Calu3 (cell line): ENCODE data around the gene ERO1A. TPM values are rescaled to one million over a fixed set of nuclear protein-coding genes. Genes with fewer than 3 reads are reported as not detected.

Source experiments
- BruUV-seq: library from RNA; stranded (reverse); fragments of 400-500 nt; replicated peaks from 2 replicates; lab custom pipeline; 2021; lab: Mats Ljungman, UMichigan
- CTCF ChIA-PET: fragments of 300-600 bp; sonication (Branson Sonifier 250); formaldehyde crosslinking; loops from one replicate; lab custom pipeline; 2022; ENCODE audit warnings: antibody characterized with exemption; lab: Charles Lee
- DNase-seq: peaks from one replicate; pipeline ENCODE4 v3.0.0; 2022
- H3K27ac Mint-ChIP-seq: one replicate; pipeline ENCODE4 v1.8.0; 2022; ENCODE audit warnings: mixed read lengths; ENCODE audit not compliant: unreplicated experiment
- H3K27me3 Mint-ChIP-seq: one replicate; pipeline ENCODE4 v1.8.0; 2022; ENCODE audit warnings: mixed read lengths; ENCODE audit not compliant: unreplicated experiment
- H3K36me3 Mint-ChIP-seq: one replicate; pipeline ENCODE4 v1.8.0; 2022; ENCODE audit warnings: mild to moderate bottlenecking, moderate library complexity, mixed read lengths; ENCODE audit not compliant: insufficient read depth, unreplicated experiment
- H3K4me1 Mint-ChIP-seq: one replicate; pipeline ENCODE4 v1.8.0; 2022; ENCODE audit warnings: mild to moderate bottlenecking, low read depth, mixed read lengths; ENCODE audit not compliant: unreplicated experiment
- H3K4me3 Mint-ChIP-seq: one replicate; pipeline ENCODE4 v1.8.0; 2022; ENCODE audit warnings: mild to moderate bottlenecking, low read depth, moderate library complexity, mixed read lengths; ENCODE audit not compliant: unreplicated experiment
- H3K9me3 Mint-ChIP-seq: one replicate; pipeline ENCODE4 v1.8.0; 2022; ENCODE audit warnings: low read depth, mixed read lengths; ENCODE audit not compliant: unreplicated experiment
- CTCF ChIP-seq: fragments of 200-600 bp; IDR thresholded peaks from one replicate; pipeline ENCODE4 v1.8.0; 2022; ENCODE audit warnings: antibody characterized with exemption; ENCODE audit not compliant: unreplicated experiment
- intact Hi-C: fragments of 100-400 bp; cut with micrococcal nuclease; formaldehyde crosslinking; loops from one replicate; pipeline ENCODE4 v1.10.0; 2022; ENCODE audit not compliant: unreplicated experiment
- total RNA-seq: library from RNA; stranded (reverse); gene quantifications from 2 replicates; pipeline ENCODE4 v1.2.3, GENCODE V29; 2022

The ERO1A gene
- total RNA-seq, 1 experiment from 2014 or later: 129 TPM

GRCh38 chr14:52690983-52691760 is 4.2 kb downstream of the ERO1A start:
- Mint-ChIP-seq H3K9me3 (no peaks in the 10 kb centered on the region), H3K4me3 (peak overlapping the region; percentile 90), H3K36me3 (peaks cover 32% of the 10 kb centered on the region), H3K27me3 (no peaks in the 10 kb centered on the region), H3K27ac (no peak overlapping the region), H3K4me1 (peaks cover 56% of the 10 kb centered on the region)
- no TSS peak for BruUV-seq
- TF ChIP-seq CTCF: no peak
- intact Hi-C loops: loop anchor here (5.0 kb wide), 1 partner anchor 39 kb away; no protein-coding TSS in a partner anchor
- DNase-seq: no peak
- CTCF ChIA-PET: no interaction called here

- no peaks in the 10 kb centered on the region for H3K27me3 Mint-ChIP-seq
- H3K4me1 Mint-ChIP-seq: peaks cover 48% of the 10 kb centered on the region
- no peak overlapping the region for H3K27ac Mint-ChIP-seq
- no TSS peak for BruUV-seq
- no peaks in the 10 kb centered on the region for H3K9me3 Mint-ChIP-seq
- H3K36me3 Mint-ChIP-seq: peaks cover 1% of the 10 kb centered on the region
- no peak for TF ChIP-seq CTCF
- CTCF ChIA-PET: no interaction called here
- intact Hi-C loops: no loop called here
- DNase-seq: no peak
- H3K4me3 Mint-ChIP-seq: no peak overlapping the region
Measured at GRCh38 chr14:52686176-52686575, 9.2 kb downstream of the ERO1A start.

GRCh38 chr14:52683985-52684520 is 11.3 kb downstream of the ERO1A start:
- H3K27ac Mint-ChIP-seq: no peak overlapping the region

GRCh38 chr14:52678591-52678990 is 16.8 kb downstream of the ERO1A start:
- intact Hi-C loops: no loop called here
- CTCF ChIA-PET: no interaction called here
- no peak overlapping the region for H3K4me3 Mint-ChIP-seq
- no peaks in the 10 kb centered on the region for H3K4me1 Mint-ChIP-seq
- DNase-seq: no peak
- H3K27me3 Mint-ChIP-seq: no peaks in the 10 kb centered on the region
- no TSS peak for BruUV-seq
- no peak overlapping the region for H3K27ac Mint-ChIP-seq
- peak; percentile 14 for TF ChIP-seq CTCF
- H3K9me3 Mint-ChIP-seq: no peaks in the 10 kb centered on the region
- peaks cover 14% of the 10 kb centered on the region for H3K36me3 Mint-ChIP-seq

More at GRCh38 chr14:52683985-52684520, 11.3 kb downstream of the ERO1A start:
- intact Hi-C loops: no loop called here
- H3K4me1 Mint-ChIP-seq: peaks cover 39% of the 10 kb centered on the region
- no TSS peak for BruUV-seq
- H3K4me3 Mint-ChIP-seq: no peak overlapping the region
- no peak for DNase-seq
- CTCF ChIA-PET: interaction anchor here (1.2 kb wide), 1 partner anchor 12 kb away, joined by 3 read pairs; no protein-coding TSS in a partner anchor
- no peak for TF ChIP-seq CTCF
- H3K27me3 Mint-ChIP-seq: no peaks in the 10 kb centered on the region
- H3K9me3 Mint-ChIP-seq: no peaks in the 10 kb centered on the region
- peaks cover 5% of the 10 kb centered on the region for H3K36me3 Mint-ChIP-seq
